PC-3 (cell line): ENCODE measurements around the gene TFAM.

Source experiments
- CTCF ChIP-seq: fragments of 300-600 bp; sonication (generic); conservative IDR thresholded peaks from 2 replicates; pipeline ENCODE4 v1.5.1; 2017; ENCODE audit warnings: antibody characterized with exemption, low read depth, mild to moderate bottlenecking, low read length
- EZH2 ChIP-seq: fragments of 300-600 bp; sonication (generic); IDR thresholded peaks from one replicate; pipeline ENCODE4 v1.6.1; 2017; ENCODE audit warnings: antibody characterized with exemption, mild to moderate bottlenecking, low read length; ENCODE audit not compliant: unreplicated experiment
- EZH2phosphoT487 ChIP-seq: fragments of 300-600 bp; sonication (generic); IDR thresholded peaks from 2 replicates; pipeline ENCODE4 v1.6.1; 2018; ENCODE audit warnings: mild to moderate bottlenecking, antibody characterized with exemption, low read length, borderline replicate concordance

- no peak for TF ChIP-seq CTCF
- TF ChIP-seq EZH2 = no peak
- TF ChIP-seq EZH2phosphoT487 = no peak
Measured at GRCh38 chr10:58351616-58352578, 33.3 kb upstream of the TFAM start.
